Left lung (tissue), 10 donors: ENCODE results near the gene KIF17. TPM values are rescaled to one million over a fixed set of nuclear protein-coding genes. Genes with fewer than 3 reads are reported as not detected.
A peak's percentile ranks its signal among the peaks of the same experiment; 100 is the strongest.
"Not testable (repeated sequence)": the region's sequence is repeated elsewhere in the genome, so short reads cannot be mapped to it uniquely, and the experiment has no call there.

Experiments
- ATAC-seq: fragments of 200-7000 bp; cut with Tn5 transposase; one replicate; pipeline ENCODE4 v1.9.1; 2020; ENCODE audit warnings: moderate library complexity
- DNase-seq, 4 donors: peaks; one replicate each; pipeline ENCODE4 v3.0.0-alpha.2; 2013 to 2020
- H3K27ac ChIP-seq, 2 donors: fragments of 200-600 bp; sonication (generic) in 1 of 2; one replicate each; pipeline versions ENCODE4 v1.5.0 to v1.8.0; 2020 to 2021
- H3K27me3 ChIP-seq, 2 donors: fragments of 200-600 bp; sonication (generic) in 1 of 2; one replicate each; pipeline versions ENCODE4 v1.5.0 to v1.8.0; 2020 to 2021
- H3K36me3 ChIP-seq, 2 donors: fragments of 200-600 bp; sonication (generic) in 1 of 2; one replicate each; pipeline versions ENCODE4 v1.5.0 to v1.8.0; 2020 to 2021
- H3K4me1 ChIP-seq, 2 donors: fragments of 200-600 bp; one replicate each; pipeline ENCODE4 v1.8.0; 2021
- H3K4me3 ChIP-seq, 2 donors: fragments of 200-600 bp; sonication (generic) in 1 of 2; one replicate each; pipeline versions ENCODE4 v1.5.0 to v1.8.0; 2020 to 2021; ENCODE audit warnings: mild to moderate bottlenecking in 1 of 2
- H3K9me3 ChIP-seq, 2 donors: fragments of 200-600 bp; sonication (generic) in 1 of 2; one replicate each; pipeline versions ENCODE4 v1.5.0 to v1.8.0; 2020 to 2021
- CTCF ChIP-seq, 2 donors: fragments of 200-600 bp; sonication (generic) in 1 of 2; IDR thresholded peaks; one replicate each; pipeline versions ENCODE4 v1.5.0 to v1.8.0; 2021; ENCODE audit warnings: antibody characterized with exemption in 2 of 2
- intact Hi-C, 2 donors: fragments of 100-400 bp; cut with DNase I; formaldehyde crosslinking; loops; one replicate each; pipeline versions ENCODE4 v1.11.2 to v1.14.2; 2022
- polyA plus RNA-seq, 6 donors: library from polyadenylated mRNA; unstranded; fragments of 120-200 nt; gene quantifications; one replicate each; pipeline ENCODE4 v1.2.1, GENCODE V29; 2013; ENCODE audit not compliant: insufficient read length in 6 of 6
- total RNA-seq, 2 donors: library from RNA; stranded (reverse); fragmentation: NEBNext Ultra II Directional; extraction: Animal tissue kit (Norgen Biotek cat#: 25700); gene quantifications; one replicate each; pipeline ENCODE4 v1.2.1, GENCODE V29; 2021
- donor health status: DM: no; HTN: yes; CAD: no.
- donor health status: DM: no; HTN: no; CAD: no.

KIF17 gene
- total and polyA plus RNA-seq, 8 donors = 4.1 to 12.1 (median 7.8) TPM

- intact Hi-C loops = no loop called here
- DNase-seq (no peak), ATAC-seq (no peak)
- Histone ChIP-seq H3K4me3 (peak overlapping the region in 1 of 2 donors; percentile 39), H3K27ac (peak overlapping the region in 1 of 2 donors; percentile 80), H3K36me3 (no peaks in the 10 kb centered on the region), H3K9me3 (no peaks in the 10 kb centered on the region), H3K27me3 (no peaks in the 10 kb centered on the region), H3K4me1 (peaks cover 0 to 6% of the 10 kb centered on the region in 2 donors)
- TF ChIP-seq CTCF (IDR thresholded peaks at IDR 0.05) = no peak
These were observed 34.2 kb downstream of the KIF17 start for GRCh38 chr1:20683614-20684013.

DNA sequence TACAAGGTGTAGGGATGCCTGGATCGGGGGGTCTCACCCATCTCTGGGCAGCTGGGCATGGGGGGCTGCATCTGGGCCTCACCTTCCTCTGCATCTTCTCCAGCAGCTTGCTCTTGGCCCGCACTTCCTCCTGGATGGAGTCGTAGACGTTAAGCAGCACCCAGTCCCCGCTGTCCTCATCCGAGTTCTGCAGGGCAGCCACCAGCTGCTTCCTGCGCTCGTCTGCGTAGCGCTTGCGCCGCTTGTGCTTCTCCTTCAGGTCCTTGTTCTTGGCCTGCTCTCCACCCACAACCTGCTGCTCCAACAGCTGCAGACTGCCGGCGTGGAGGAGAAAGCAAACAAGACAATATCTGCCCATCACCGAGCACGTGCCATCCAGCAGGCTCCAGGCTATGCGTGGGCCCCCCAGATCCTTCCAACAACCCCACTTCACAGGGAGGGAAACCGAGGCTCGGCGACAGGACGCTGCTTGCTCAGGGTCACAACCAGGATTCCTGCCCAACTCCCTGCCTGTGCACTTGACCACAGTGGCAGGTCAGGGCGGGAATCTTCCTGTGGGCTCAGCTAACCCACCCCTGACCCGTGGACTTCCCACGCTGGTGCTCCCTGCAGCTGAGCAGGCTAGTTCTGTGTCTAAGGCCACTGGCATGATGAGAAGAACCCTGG, 35.1 kb downstream of the KIF17 start:
- intact Hi-C loops = no loop called here
- H3K4me1 ChIP-seq = peaks cover 0 to 6% of the 10 kb centered on the region in 2 donors
- DNase-seq (no peak), ATAC-seq (no peak)
- H3K9me3 ChIP-seq = no peaks in the 10 kb centered on the region
- H3K4me3 ChIP-seq = no peak overlapping the region
- no peak overlapping the region for H3K27ac ChIP-seq
- H3K36me3 ChIP-seq = no peaks in the 10 kb centered on the region
- no peaks in the 10 kb centered on the region for H3K27me3 ChIP-seq
- no peak for TF ChIP-seq CTCF (IDR thresholded peaks at IDR 0.05)

DNA sequence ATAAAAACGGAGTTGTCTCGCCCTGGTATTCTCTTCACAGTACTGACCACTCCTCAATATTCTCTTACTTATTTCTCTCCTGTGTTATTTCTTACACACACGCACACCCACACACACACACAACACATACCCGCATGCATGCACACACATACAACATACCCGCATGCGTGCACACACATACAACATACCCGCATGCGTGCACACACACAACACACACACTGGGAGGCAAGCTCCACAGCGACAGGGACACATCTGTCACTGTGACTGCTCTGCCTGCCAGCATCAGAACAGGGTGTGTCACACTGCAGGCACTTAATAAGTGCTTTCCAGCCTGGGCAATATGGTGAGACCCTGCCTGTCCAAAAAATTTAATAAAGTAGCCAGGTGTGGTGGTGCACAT, 35.8 kb downstream of the KIF17 start:
- intact Hi-C loops = no loop called here
- DNase-seq (no peak), ATAC-seq (no peak)
- Histone ChIP-seq H3K4me1 (peaks cover 0 to 6% of the 10 kb centered on the region in 2 donors), H3K27me3 (no peaks in the 10 kb centered on the region), H3K36me3 (no peaks in the 10 kb centered on the region), H3K4me3 (no peak overlapping the region), H3K9me3 (no peaks in the 10 kb centered on the region), H3K27ac (no peak overlapping the region)
- TF ChIP-seq CTCF (IDR thresholded peaks at IDR 0.05) = no peak

DNA sequence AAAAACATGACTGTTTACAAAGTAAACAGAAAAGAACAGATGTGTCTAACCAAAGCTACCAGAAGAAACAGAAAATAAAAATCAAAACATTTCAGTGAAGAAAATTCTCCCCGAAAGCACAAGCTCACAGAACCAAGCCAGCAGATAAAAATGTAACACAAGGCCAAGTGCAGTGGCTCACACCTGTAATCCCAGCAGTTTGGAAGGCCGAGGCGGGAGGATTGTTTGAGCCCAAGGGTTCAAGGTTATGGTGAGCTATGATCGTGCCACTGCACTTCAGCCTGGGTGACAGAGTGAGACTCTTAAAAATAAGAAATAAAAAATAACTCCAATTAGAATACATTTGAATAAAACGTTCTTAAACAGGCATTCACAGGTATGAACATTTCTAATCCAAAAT, 37.5 kb downstream of the KIF17 start:
- TF ChIP-seq CTCF (IDR thresholded peaks at IDR 0.05) = no peak
- intact Hi-C loops = no loop called here

DNA sequence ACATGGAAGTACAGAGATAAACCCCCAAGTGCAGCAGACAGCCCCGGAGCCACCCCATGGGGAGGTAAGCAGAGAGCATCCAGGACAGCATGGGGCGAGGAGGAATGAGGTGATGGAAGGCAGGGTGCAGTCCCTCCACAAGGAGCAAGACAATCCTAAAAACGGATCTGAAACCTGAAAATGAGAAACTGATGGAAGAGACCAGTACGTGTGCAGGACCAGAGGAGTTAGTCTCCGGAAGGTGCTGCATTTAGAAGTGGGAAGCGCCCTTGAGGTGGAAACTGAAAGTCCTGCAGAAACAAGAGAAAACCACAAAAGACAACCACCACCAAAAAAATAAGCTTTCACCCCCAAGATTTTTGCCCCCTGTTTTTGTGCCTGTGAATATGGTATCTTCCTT, 39.2 kb downstream of the KIF17 start:
- intact Hi-C loops = no loop called here
- DNase-seq = no peak
- Histone ChIP-seq H3K4me1 (peaks cover 0 to 6% of the 10 kb centered on the region in 2 donors), H3K9me3 (no peaks in the 10 kb centered on the region), H3K4me3 (no peak overlapping the region), H3K27ac (no peak overlapping the region), H3K27me3 (no peaks in the 10 kb centered on the region), H3K36me3 (no peaks in the 10 kb centered on the region)
- TF ChIP-seq CTCF (IDR thresholded peaks at IDR 0.05) = no peak
- ATAC-seq = no peak

More for the DNA sequence above, 37.5 kb downstream of the KIF17 start:
- no peak overlapping the region for H3K4me3 ChIP-seq
- peaks cover 0 to 6% of the 10 kb centered on the region in 2 donors for H3K4me1 ChIP-seq
- no peak overlapping the region for H3K27ac ChIP-seq
- H3K36me3 ChIP-seq = no peaks in the 10 kb centered on the region
- DNase-seq (no peak), ATAC-seq (no peak)
- no peaks in the 10 kb centered on the region for H3K27me3 ChIP-seq
- no peaks in the 10 kb centered on the region for H3K9me3 ChIP-seq

DNA sequence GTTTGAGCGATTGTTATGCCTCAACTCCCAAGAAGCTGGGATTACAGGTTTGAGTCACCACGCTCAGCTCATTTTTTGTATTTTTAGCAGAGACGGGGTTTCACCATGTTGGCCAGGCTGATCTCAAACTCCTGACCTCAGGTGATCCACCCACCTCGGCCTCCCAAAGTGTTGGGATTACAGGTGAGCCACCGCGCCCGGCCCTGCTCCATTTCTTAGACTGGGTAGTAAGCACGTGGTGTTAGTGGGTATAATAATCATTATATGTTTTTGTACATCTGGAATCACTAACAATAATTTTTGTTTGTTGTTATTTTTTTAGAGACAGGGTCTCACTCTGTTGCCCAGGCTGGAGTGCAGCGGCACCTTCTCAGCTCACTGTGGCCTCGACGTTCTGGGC, 44.2 kb downstream of the KIF17 start:
- DNase-seq, intact Hi-C loops: not testable (repeated sequence)

More for the DNA sequence above, 44.2 kb downstream of the KIF17 start:
- H3K27me3 ChIP-seq, H3K36me3 ChIP-seq, H3K9me3 ChIP-seq, H3K27ac ChIP-seq, ATAC-seq, H3K4me1 ChIP-seq, H3K4me3 ChIP-seq: not testable (repeated sequence)
